Kidney (tissue), 14 donors: Measurements from ENCODE around the gene HNRNPH3. TPM values are rescaled to one million over a fixed set of nuclear protein-coding genes. Genes with fewer than 3 reads are reported as not detected.
"Not testable (repeated sequence)": the region's sequence is repeated elsewhere in the genome, so short reads cannot be mapped to it uniquely, and the experiment has no call there.

Source experiments
- DNase-seq, 5 donors: peaks; one replicate each; pipeline ENCODE4 v3.0.0-alpha.2; 2013 to 2020
- FAIRE-seq: peaks from 2 replicates; lab custom pipeline; 2012; peaks lifted over from hg19 to GRCh38; lab: Jason Lieb, UNC
- H3K27ac ChIP-seq, 2 donors: one replicate each; pipeline ENCODE4 v1.7.0; 2013; ENCODE audit warnings: low read depth in 2 of 2, low read length in 2 of 2, inconsistent platforms in 1 of 2
- H3K27me3 ChIP-seq: one replicate; pipeline ENCODE4 v1.7.1; 2013; ENCODE audit warnings: low read length, inconsistent platforms; ENCODE audit not compliant: control insufficient read depth, insufficient read depth
- H3K36me3 ChIP-seq, 3 donors: one replicate each; pipeline versions ENCODE4 v1.7.0 to v1.7.1; 2013; ENCODE audit warnings: low read length in 3 of 3, control low read depth in 1 of 3, inconsistent platforms in 1 of 3; ENCODE audit not compliant: insufficient read depth in 3 of 3, control insufficient read depth in 2 of 3
- H3K4me1 ChIP-seq, 3 donors: one replicate each; pipeline versions ENCODE4 v1.7.0 to v1.7.1; 2013; ENCODE audit warnings: low read length in 3 of 3, inconsistent platforms in 1 of 3, low read depth in 1 of 3; ENCODE audit not compliant: control insufficient read depth in 2 of 3, insufficient read depth in 2 of 3
- H3K4me3 ChIP-seq, 3 donors: one replicate each; pipeline versions ENCODE4 v1.7.0 to v1.8.1; 2013; ENCODE audit warnings: low read length in 3 of 3, control low read depth in 1 of 3, inconsistent platforms in 1 of 3
- H3K9ac ChIP-seq, 3 donors: one replicate each; pipeline versions ENCODE4 v1.7.0 to v1.7.1; 2013; ENCODE audit warnings: low read length in 3 of 3, control low read depth in 1 of 3, inconsistent platforms in 1 of 3
- H3K9me3 ChIP-seq, 3 donors: one replicate each; pipeline versions ENCODE4 v1.7.0 to v1.7.1; 2013; ENCODE audit warnings: low read length in 3 of 3, control low read depth in 1 of 3, inconsistent platforms in 1 of 3; ENCODE audit not compliant: control insufficient read depth in 2 of 3, insufficient read depth in 1 of 3
- CTCF ChIP-seq: IDR thresholded peaks from 3 replicates; pipeline ENCODE4 v1.5.1; 2012; ENCODE audit warnings: mild to moderate bottlenecking, moderate library complexity, borderline replicate concordance; ENCODE audit not compliant: insufficient read depth; ENCODE audit errors: extremely low read depth
- intact Hi-C: fragments of 100-400 bp; cut with DNase I; formaldehyde crosslinking; loops from one replicate; pipeline ENCODE4 v1.11.1; 2022
- polyA plus RNA-seq: library from polyadenylated mRNA; stranded (reverse); fragments of 350-450 nt; fragmentation: Illumina TruSeq; extraction: RNeasy Lipid Tissue Mini Kit (QIAGEN cat#74804); gene quantifications from one replicate; pipeline ENCODE4 v1.2.3, GENCODE V29; 2014; ENCODE audit warnings: low read depth, low replicate concordance; ENCODE audit not compliant: insufficient read depth
- total RNA-seq: library from RNA; stranded (reverse); fragmentation: NEBNext Ultra II Directional; extraction: Animal tissue kit (Norgen Biotek cat#: 25700); gene quantifications from one replicate; pipeline ENCODE4 v1.2.1, GENCODE V29; 2021
- donor health status: control.
- donor health status: control.
- donor health status: control.
- donor health status: control.
- donor health status: control.
- donor health status: DM: yes; HTN: yes; CAD: no.
- donor health status: Normal renal cell carcinoma (clear cell type).

The HNRNPH3 gene
- total and polyA plus RNA-seq, 2 donors from 2014 or later = 114 to 119 TPM

DNA sequence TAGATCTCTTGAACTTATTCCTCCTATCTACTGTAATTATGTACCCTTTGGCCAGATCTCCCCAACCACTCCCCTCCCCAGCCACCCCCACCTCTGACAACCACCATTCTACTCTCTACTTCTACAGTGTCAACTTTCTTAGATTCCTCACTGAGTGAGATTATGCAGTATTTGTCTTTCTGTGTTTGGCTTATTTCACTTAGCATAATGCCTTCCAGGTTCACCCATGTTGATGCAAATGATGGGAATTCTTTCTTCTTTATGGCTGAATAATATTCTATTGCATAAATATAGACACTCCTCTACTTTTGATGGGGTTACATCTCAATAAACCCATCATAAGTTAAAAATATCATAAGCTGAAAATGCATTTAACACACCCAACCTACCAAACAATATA is 21.3 kb upstream of the HNRNPH3 start:
- Histone ChIP-seq H3K9me3 (no peaks in the 10 kb centered on the region), H3K9ac (no peak overlapping the region), H3K27ac (no peak overlapping the region), H3K4me3 (no peak overlapping the region), H3K4me1 (no peaks in the 10 kb centered on the region), H3K27me3 (no peaks in the 10 kb centered on the region), H3K36me3 (no peaks in the 10 kb centered on the region)
- DNase-seq = no peak
- intact Hi-C loops = no loop called here
- TF ChIP-seq CTCF = no peak
- no peak for FAIRE-seq

- H3K27ac ChIP-seq, intact Hi-C loops, H3K27me3 ChIP-seq, H3K4me3 ChIP-seq, H3K36me3 ChIP-seq, H3K9ac ChIP-seq, DNase-seq, H3K4me1 ChIP-seq, FAIRE-seq: not testable (repeated sequence)
- H3K9me3 ChIP-seq = peaks cover 0 to 12% (median 3%) of the 10 kb centered on the region in 3 donors
Measured at GRCh38 chr10:68314930-68315329, 16.9 kb upstream of the HNRNPH3 start.

GRCh38 chr10:68315582-68315981 is 16.3 kb upstream of the HNRNPH3 start:
- H3K9me3 ChIP-seq = peaks cover 0 to 12% (median 3%) of the 10 kb centered on the region in 3 donors
- no peak for TF ChIP-seq CTCF
- no peak for FAIRE-seq
- H3K36me3 ChIP-seq = no peaks in the 10 kb centered on the region
- no peak overlapping the region for H3K9ac ChIP-seq
- DNase-seq = no peak
- no peak overlapping the region for H3K27ac ChIP-seq
- H3K4me1 ChIP-seq = no peaks in the 10 kb centered on the region
- intact Hi-C loops = no loop called here
- H3K27me3 ChIP-seq = no peaks in the 10 kb centered on the region
- no peak overlapping the region for H3K4me3 ChIP-seq

- H3K36me3 ChIP-seq = no peaks in the 10 kb centered on the region
- H3K9ac ChIP-seq = no peak overlapping the region
- no peaks in the 10 kb centered on the region for H3K27me3 ChIP-seq
- no peak for DNase-seq
- intact Hi-C loops = no loop called here
- FAIRE-seq = no peak
- TF ChIP-seq CTCF = no peak
- H3K27ac ChIP-seq = no peak overlapping the region
- peaks cover 0 to 12% (median 3%) of the 10 kb centered on the region in 3 donors for H3K9me3 ChIP-seq
- no peaks in the 10 kb centered on the region for H3K4me1 ChIP-seq
- H3K4me3 ChIP-seq = no peak overlapping the region
Measured at GRCh38 chr10:68318331-68319059, 13.4 kb upstream of the HNRNPH3 start.

- intact Hi-C loops, H3K9ac ChIP-seq, H3K9me3 ChIP-seq, DNase-seq, H3K36me3 ChIP-seq, H3K27me3 ChIP-seq, H3K4me1 ChIP-seq, H3K4me3 ChIP-seq, H3K27ac ChIP-seq, FAIRE-seq: not testable (repeated sequence)
Measured at GRCh38 chr10:68324396-68324795, 7.5 kb upstream of the HNRNPH3 start.
